Ovary (tissue), 9 donors: Measurements from ENCODE around the gene CYCS. TPM values are rescaled to one million over a fixed set of nuclear protein-coding genes. Genes with fewer than 3 reads are reported as not detected.

Experiments used
- DNase-seq, 5 donors: peaks; one replicate each; pipeline ENCODE4 v3.0.0-alpha.2; 2019 to 2020
- H3K27ac ChIP-seq, 2 donors: fragments of 200-600 bp; one replicate each; pipeline versions ENCODE4 v1.5.1 to v1.8.0; 2019 to 2022
- H3K27me3 ChIP-seq: fragments of 200-600 bp; one replicate; pipeline ENCODE4 v1.8.0; 2022
- H3K36me3 ChIP-seq: fragments of 200-600 bp; sonication (generic); one replicate; pipeline ENCODE4 v1.5.1; 2019
- H3K4me1 ChIP-seq: one replicate; pipeline ENCODE4 v1.8.1; 2013; ENCODE audit warnings: mild to moderate bottlenecking, moderate library complexity; ENCODE audit not compliant: insufficient read depth
- H3K4me3 ChIP-seq: fragments of 200-600 bp; sonication (generic); one replicate; pipeline ENCODE4 v1.5.1; 2017
- H3K9me3 ChIP-seq, 2 donors: fragments of 200-600 bp in 1 of 2; sonication (generic) in 1 of 2; one replicate each; pipeline versions ENCODE4 v1.5.1 to v1.8.1; 2013 to 2019; ENCODE audit warnings: mild to moderate bottlenecking in 1 of 2, moderate library complexity in 1 of 2
- CTCF ChIP-seq, 3 donors: fragments of 450-650 bp in 2 of 3; fragments of 200-600 bp in 1 of 3; IDR thresholded peaks; one replicate each; pipeline versions ENCODE4 v1.5.1 to v1.8.0; 2016 to 2022; ENCODE audit warnings: antibody characterized with exemption in 3 of 3, mild to moderate bottlenecking in 1 of 3
- EP300 ChIP-seq: sonication (generic); formaldehyde crosslinking; IDR thresholded peaks from one replicate; pipeline ENCODE4 v1.6.1; 2017; ENCODE audit warnings: antibody characterized with exemption
- POLR2A ChIP-seq: fragments of 450-650 bp; IDR thresholded peaks from one replicate; pipeline ENCODE4 v1.6.1; 2017; ENCODE audit warnings: antibody characterized with exemption, mild to moderate bottlenecking, moderate library complexity
- WGBS, 3 donors: extraction: QIAGEN DNeasy Blood & Tissue Kit in 1 of 3; methylation state at CpG; one replicate each; pipeline versions ENCODE4 v1.1.5 to v1.1.7; 2013 to 2017; 5-methylcytosine and 5-hydroxymethylcytosine counted together
- intact Hi-C, 4 donors: fragments of 100-400 bp; cut with DNase I; formaldehyde crosslinking; loops; one replicate each; pipeline versions ENCODE4 v1.11.0 to v1.15.1; 2022 to 2023
- polyA plus RNA-seq, 2 donors: library from polyadenylated mRNA; stranded (reverse); fragments of 200-250 nt in 1 of 2; fragments of 350-450 nt in 1 of 2; fragmentation: Illumina TruSeq in 1 of 2; extraction: RNeasy Lipid Tissue Mini Kit (QIAGEN cat#74804) in 1 of 2; gene quantifications; one replicate each; pipeline ENCODE4 v1.2.3, GENCODE V29; 2013 to 2014
- total RNA-seq, 7 donors: library from RNA; depleted of rRNA in 2 of 7; stranded (reverse); fragments of >200 nt in 2 of 7; fragmentation: NEBNext Ultra II Directional in 3 of 7; extraction: Animal tissue kit (Norgen Biotek cat#: 25700) in 3 of 7; gene quantifications; one replicate each; pipeline versions ENCODE4 v1.1.0 to v1.2.4, GENCODE V29; 2016 to 2023
- donor health status: DM: no; HTN: no; CAD: no; lungs with moderate emphysema.
- donor health status: DM: no; HTN: no; CAD: no.
- donor health status: Bipolar disorder and iron deficiency.
- donor health status: DM: yes; HTN: yes; CAD: no.
- donor health status: DM: no; HTN: no; CAD: no.
- donor health status: DM: yes; HTN: yes; CAD: no.

The CYCS gene
- total and polyA plus RNA-seq, 9 donors: 21.7 to 88.1 (median 46.4) TPM

DNA sequence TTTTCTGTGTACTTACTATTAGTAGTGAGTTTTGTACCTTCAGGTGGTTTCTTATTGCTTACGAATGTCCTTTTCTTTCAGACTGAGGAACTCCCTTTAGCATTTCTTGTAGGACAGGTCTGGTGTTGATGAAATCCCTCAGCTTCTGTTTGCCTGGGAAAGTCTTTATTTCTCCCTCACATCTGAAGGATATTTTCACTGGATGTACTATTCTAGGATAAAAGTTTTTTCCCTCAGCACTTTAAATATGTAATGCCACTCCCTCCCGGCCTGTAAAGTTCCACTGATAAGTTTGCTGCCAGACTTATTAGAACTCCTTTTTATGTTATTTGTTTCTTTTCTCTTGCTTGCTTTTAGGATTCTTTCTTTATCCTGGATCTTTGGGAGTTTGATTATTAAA is 1.7 kb upstream of the CYCS start:
- Histone ChIP-seq H3K27me3 (no peaks in the 10 kb centered on the region), H3K4me3 (no peak overlapping the region), H3K36me3 (no peaks in the 10 kb centered on the region), H3K4me1 (peaks cover 3% of the 10 kb centered on the region), H3K9me3 (no peaks in the 10 kb centered on the region), H3K27ac (no peak overlapping the region)
- TF ChIP-seq POLR2A (no peak), CTCF (IDR thresholded peaks at IDR 0.05) (no peak), EP300 (no peak)
- 54 to 59% (median 58%) methylated on average over 2 of the region's 2 CpGs for WGBS, 3 donors
- DNase-seq: no peak
- intact Hi-C loops: no loop called here

DNA sequence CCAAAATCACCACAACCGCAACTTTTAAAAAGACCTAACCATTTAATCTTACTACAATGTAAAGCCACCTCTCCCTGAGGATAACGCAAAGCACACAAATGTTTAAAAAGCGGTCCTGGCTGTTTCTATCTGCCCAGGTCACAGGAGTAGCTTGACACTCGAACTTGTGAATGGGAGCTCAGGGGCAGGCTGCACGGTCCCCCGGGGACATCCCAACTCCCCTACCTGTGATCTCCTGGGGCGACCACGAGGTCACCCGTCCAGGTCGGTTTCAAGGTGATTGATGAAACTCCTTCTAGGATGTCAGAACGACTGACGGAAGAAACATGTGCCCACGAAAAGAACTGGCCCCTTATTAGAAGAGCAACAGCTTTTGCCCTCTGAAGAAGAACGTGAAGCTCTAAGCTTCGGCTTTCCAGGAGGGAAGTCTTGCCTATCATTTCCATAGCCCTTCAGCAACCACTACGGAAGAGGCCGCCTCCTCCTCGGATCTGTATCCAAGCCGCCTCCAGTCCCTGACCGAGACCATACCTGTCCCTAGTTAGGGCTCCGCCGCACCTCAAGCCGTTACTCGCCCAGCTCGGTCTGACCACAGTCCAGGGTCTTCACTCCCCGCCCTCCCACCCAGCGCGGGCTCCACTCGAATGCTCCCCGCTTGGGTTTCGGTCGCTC is 459 bp downstream of the CYCS start:
- H3K27me3 ChIP-seq: no peaks in the 10 kb centered on the region
- H3K4me1 ChIP-seq: peaks cover 3% of the 10 kb centered on the region
- H3K4me3 ChIP-seq: peak overlapping the region; percentile 50
- intact Hi-C loops: no loop called here
- peak in 4 of 5 donors; percentile 29 to 46 (median 38) for DNase-seq
- H3K27ac ChIP-seq: peak overlapping the region; percentile 82 to 96
- 0 to 1% (median 0%) methylated on average over 32 of the region's 32 CpGs for WGBS, 3 donors
- no peaks in the 10 kb centered on the region for H3K36me3 ChIP-seq
- TF ChIP-seq EP300: no peak
- TF ChIP-seq POLR2A: no peak
- H3K9me3 ChIP-seq: no peaks in the 10 kb centered on the region

GRCh38 chr7:25122373-25122772 is 2.7 kb downstream of the CYCS start:
- TF ChIP-seq EP300: no peak
- TF ChIP-seq POLR2A: no peak
- no peak for TF ChIP-seq CTCF (IDR thresholded peaks at IDR 0.05)
- H3K36me3 ChIP-seq: no peaks in the 10 kb centered on the region
- intact Hi-C loops: no loop called here
- H3K4me3 ChIP-seq: no peak overlapping the region
- H3K27ac ChIP-seq: no peak overlapping the region
- H3K9me3 ChIP-seq: no peaks in the 10 kb centered on the region
- H3K27me3 ChIP-seq: no peaks in the 10 kb centered on the region
- DNase-seq: no peak
- H3K4me1 ChIP-seq: peaks cover 3% of the 10 kb centered on the region

GRCh38 chr7:25121599-25121998 is 3.5 kb downstream of the CYCS start:
- no peaks in the 10 kb centered on the region for H3K36me3 ChIP-seq
- H3K9me3 ChIP-seq: no peaks in the 10 kb centered on the region
- H3K4me3 ChIP-seq: no peak overlapping the region
- peaks cover 3% of the 10 kb centered on the region for H3K4me1 ChIP-seq
- no peak for DNase-seq
- intact Hi-C loops: no loop called here
- H3K27me3 ChIP-seq: no peaks in the 10 kb centered on the region
- WGBS, 3 donors: 94 to 97% (median 96%) methylated on average over 9 of the region's 9 CpGs
- H3K27ac ChIP-seq: no peak overlapping the region
- TF ChIP-seq CTCF (IDR thresholded peaks at IDR 0.05): no peak
- TF ChIP-seq POLR2A: no peak
- TF ChIP-seq EP300: no peak

DNA sequence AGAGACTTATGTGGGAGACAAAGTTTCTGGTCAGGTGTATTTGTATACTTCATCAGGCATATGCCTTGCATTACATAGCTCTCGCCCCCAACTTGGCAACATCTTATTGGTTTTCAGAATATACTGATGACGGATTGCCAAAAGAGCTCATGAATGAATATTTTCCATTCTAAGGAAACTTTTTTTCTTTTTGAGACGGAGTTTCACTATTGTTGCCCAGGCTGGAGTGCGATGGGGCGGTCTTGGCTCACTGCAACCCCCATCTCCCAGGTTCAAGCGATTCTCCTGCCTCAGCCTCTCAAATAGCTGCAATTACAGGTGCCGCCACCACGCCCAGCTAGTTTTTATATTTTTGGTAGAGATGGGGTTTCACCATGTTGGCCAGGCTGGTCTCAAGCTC is 6.0 kb downstream of the CYCS start:
- intact Hi-C loops: no loop called here
- H3K27ac ChIP-seq: no peak overlapping the region
- no peaks in the 10 kb centered on the region for H3K9me3 ChIP-seq
- H3K4me3 ChIP-seq: no peak overlapping the region
- 93 to 96% (median 93%) methylated on average over 8 of the region's 8 CpGs for WGBS, 3 donors
- no peaks in the 10 kb centered on the region for H3K27me3 ChIP-seq
- no peak for DNase-seq
- H3K36me3 ChIP-seq: no peaks in the 10 kb centered on the region
- TF ChIP-seq POLR2A: no peak
- TF ChIP-seq EP300: no peak
- TF ChIP-seq CTCF (IDR thresholded peaks at IDR 0.05): no peak
- no peaks in the 10 kb centered on the region for H3K4me1 ChIP-seq
